GM18951 (cell line): ENCODE results near the gene ARV1.
"Not testable (repeated sequence)": the region's sequence is repeated elsewhere in the genome, so short reads cannot be mapped to it uniquely, and the experiment has no call there.

ENCODE experiments used
- POLR2A ChIP-seq: IDR thresholded peaks from 4 replicates; pipeline ENCODE4 v1.6.1; 2011; ENCODE audit warnings: mild to moderate bottlenecking; ENCODE audit not compliant: insufficient read length, insufficient read depth; ENCODE audit errors: extremely low read depth
- in situ Hi-C: fragments of 300-500 bp; cut with MboI; formaldehyde crosslinking; loops from one replicate; pipeline ENCODE4 v1.12.0; 2022; ENCODE audit warnings: low sequenced_read_pairs, mixed read lengths, inconsistent platforms; ENCODE audit not compliant: unreplicated experiment

ARV1 gene

GRCh38 chr1:231036416-231036815, 57.5 kb downstream of the ARV1 start:
- in situ Hi-C loops = no loop called here
- no peak for TF ChIP-seq POLR2A

- TF ChIP-seq POLR2A = no peak
- in situ Hi-C loops = no loop called here
These were observed 59.0 kb downstream of the ARV1 start for GRCh38 chr1:231037585-231038517.

DNA sequence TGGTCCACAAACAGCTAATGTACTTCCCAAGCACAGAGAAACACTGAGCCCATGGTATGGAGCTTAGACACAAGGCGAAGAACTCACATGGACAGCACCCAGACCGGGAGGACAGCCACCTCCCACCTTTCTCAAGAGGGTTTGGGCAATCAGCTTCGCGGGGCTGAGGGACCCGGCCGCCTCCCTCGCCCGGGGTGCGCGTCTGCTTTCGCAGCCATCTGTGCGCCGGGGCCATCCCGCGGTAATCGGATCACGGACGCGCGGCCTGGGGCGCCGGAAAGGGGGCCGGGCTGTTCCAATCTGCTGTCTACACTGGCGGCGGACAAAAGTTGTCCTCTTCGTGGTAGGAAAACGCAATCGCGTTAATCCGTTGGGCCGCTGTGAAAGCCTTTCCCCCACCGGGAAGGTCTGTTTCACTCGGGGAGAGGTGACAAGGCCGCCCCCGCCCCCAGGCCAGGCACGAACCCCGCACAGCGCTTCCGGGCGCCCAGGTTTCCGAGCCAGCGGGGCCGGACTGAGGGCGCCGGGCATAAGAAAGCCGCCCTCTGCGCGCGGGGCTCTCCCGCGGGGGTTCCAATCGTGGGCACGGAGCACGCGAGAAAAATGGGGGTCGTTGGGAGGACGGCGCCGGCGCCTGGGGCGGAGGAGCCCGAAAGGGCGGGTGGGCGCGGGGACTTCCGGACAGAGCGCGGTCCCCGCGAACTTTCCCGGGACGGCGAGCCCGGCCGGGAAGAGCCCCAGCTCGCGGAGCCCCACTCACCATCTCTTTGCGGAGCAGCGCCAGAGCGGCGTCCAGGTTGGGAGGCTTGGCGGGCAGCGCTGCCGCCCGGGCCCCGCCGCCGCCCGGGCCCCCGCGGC, 60.5 kb downstream of the ARV1 start:
- in situ Hi-C loops = no loop called here
- no peak for TF ChIP-seq POLR2A

- in situ Hi-C loops = no loop called here
- no peak for TF ChIP-seq POLR2A
These were observed 61.3 kb downstream of the ARV1 start, which contains the start of gene FAM89A for GRCh38 chr1:231040019-231040799. FAM89A (minus strand) TSS chr1:231040254; CDS start chr1:231040211, 43 bp downstream.

GRCh38 chr1:231040800-231041718, 62.2 kb downstream of the ARV1 start:
- in situ Hi-C loops = no loop called here
- TF ChIP-seq POLR2A = no peak

DNA sequence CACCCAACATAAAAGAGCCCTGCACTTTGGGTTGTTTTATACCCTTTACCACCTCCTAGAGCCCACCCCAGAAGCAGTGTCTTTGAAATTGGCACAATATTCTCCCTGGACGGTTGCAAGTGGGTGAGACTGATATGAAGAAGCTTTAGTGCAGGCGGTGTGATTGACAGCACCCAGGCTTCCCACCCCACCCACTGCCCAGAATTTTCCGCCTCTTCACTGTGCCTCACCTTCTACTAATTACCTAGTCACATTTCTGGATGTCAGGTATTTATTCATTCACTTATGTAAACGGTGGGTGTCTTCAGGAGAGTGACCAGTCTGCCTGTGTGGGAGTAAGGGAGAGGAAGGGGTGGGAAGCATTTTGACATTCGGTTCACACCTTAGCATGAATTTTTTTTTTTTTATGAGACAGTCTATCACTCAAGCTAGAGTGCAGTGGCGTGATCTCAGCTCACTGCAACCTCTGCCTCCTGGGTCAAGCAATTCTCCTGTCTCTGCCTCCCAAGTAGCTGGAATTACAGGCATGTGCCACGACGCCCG, 62.9 kb downstream of the ARV1 start:
- in situ Hi-C loops = no loop called here
- no peak for TF ChIP-seq POLR2A

- TF ChIP-seq POLR2A = no peak
- in situ Hi-C loops = no loop called here
These were observed 65.7 kb downstream of the ARV1 start for GRCh38 chr1:231044588-231044987.

GRCh38 chr1:231045286-231045685, 66.4 kb downstream of the ARV1 start:
- TF ChIP-seq POLR2A = no peak
- in situ Hi-C loops = no loop called here

DNA sequence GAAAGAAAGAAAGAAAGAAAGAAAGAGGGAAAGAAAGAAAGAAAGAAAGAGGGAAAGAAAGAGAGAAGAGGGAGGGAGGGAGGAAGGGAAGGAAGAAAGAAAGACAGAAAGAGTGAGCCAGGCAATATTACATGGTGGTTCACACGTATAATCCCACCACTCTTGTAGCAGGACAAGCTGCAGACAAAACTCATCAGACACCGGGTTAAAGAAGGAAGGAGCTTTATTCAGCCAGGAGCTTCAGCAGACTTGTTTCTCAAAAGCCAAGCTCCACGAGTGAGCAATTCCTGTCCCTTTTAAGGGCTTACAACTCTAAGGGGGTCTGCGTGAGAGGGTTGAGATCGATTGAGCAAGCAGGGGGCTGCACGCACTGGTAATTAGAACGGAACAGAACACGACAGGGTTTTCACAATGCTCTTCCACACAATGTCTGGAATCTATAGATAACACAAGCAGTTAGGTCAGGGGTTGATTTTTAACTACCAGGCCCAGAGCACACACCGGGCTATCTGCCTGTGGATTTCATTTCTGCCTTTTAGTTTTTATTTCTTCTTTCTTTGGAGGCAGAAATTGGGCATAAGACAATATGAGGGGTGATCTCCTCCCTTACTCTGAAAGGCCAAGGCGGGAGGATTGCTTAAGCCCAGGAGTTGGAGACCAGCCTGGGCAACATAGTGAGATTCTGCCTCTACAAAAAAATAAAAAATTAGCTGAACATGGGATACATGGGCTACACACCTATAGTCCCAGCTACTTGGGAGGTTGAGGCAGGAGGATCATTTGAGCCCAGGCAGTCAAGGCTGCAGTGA, 67.2 kb downstream of the ARV1 start:
- in situ Hi-C loops = not testable (repeated sequence)

DNA sequence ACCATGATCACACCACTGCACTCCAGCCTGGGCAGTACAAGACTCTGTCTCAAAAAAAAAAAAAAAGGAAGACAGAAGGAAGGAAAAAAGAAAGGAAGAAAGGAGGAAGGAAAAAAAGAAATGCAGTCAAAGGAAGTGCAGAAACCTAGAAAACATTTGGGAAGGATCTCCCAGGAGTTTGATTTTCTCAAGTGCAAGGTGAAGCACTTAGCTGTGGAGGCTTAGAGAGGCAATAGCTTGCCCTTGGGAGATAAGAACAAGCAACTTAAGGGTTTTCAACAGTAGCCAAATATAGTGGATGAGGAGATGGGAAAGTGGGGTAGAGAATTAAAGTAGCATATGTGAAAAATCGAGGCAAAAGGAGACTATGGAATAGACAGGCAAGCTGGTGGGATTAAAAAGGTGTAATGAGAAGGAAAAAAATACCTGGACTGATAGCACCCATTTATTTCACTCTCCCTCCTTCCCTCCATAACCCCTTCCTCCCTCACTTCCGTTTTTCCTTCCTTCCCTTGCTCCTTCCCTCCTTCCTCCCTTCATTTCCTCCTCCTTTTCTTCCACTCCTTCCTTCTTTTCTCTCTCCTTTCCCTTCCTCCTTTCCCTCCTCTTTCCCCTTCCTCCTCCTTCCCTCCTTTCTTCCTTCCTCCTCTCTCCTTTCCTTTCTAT, 68.0 kb downstream of the ARV1 start:
- TF ChIP-seq POLR2A = no peak
- in situ Hi-C loops = no loop called here

- in situ Hi-C loops = not testable (repeated sequence)
These were observed 68.6 kb downstream of the ARV1 start for GRCh38 chr1:231047529-231047928.

GRCh38 chr1:231048419-231048818, 69.5 kb downstream of the ARV1 start:
- in situ Hi-C loops = not testable (repeated sequence)
